ENCODE data around the gene IGFBP6. TPM values are rescaled to one million over a fixed set of nuclear protein-coding genes. Genes with fewer than 3 reads are reported as not detected.
A peak's percentile ranks its signal among the peaks of the same experiment; 100 is the strongest.

The IGFBP6 gene
- total RNA-seq, 3 donors from 2014 or later: 10.0 to 93.4 (median 27.1) TPM

GRCh38 chr12:53064613-53065436 lies 32.6 kb upstream of the IGFBP6 start:
- Histone ChIP-seq H3K4me3 (no peak overlapping the region), H3K4me1 (ENCODE audit: low read depth) (peaks cover 15% of the 10 kb centered on the region), H3K36me3 (ENCODE audit: low read depth) (no peaks in the 10 kb centered on the region), H3K9me3 (no peaks in the 10 kb centered on the region)
- intact Hi-C loops (cut with DNase I, micrococcal nuclease): loop anchor here (5.0 to 10.0 kb wide), 3 partner anchors 32 to 130 kb away; partner anchors contain the start of genes IGFBP6 (in 1 of the 2) and SOAT2 (in 1 of the 2)
- DNase-seq: peak in 1 of 3 donors; percentile 45
- no peak for TF ChIP-seq CTCF (IDR thresholded peaks at IDR 0.05)
- ATAC-seq: no peak

GRCh38 chr12:53065470-53065869 lies 32.0 kb upstream of the IGFBP6 start:
- ATAC-seq (no peak), DNase-seq (no peak)
- intact Hi-C loops (cut with DNase I, micrococcal nuclease): loop anchor here in 1 of 2 donors (5.0 to 10.0 kb wide), 2 partner anchors 37 to 129 kb away; partner anchors contain the start of gene SOAT2
- H3K36me3 ChIP-seq (ENCODE audit: low read depth): no peaks in the 10 kb centered on the region
- no peak for TF ChIP-seq CTCF (IDR thresholded peaks at IDR 0.05)
- H3K4me3 ChIP-seq: no peak overlapping the region
- H3K9me3 ChIP-seq: no peaks in the 10 kb centered on the region
- peaks cover 15% of the 10 kb centered on the region for H3K4me1 ChIP-seq (ENCODE audit: low read depth)

- Histone ChIP-seq H3K4me1 (ENCODE audit: low read depth) (peaks cover 11% of the 10 kb centered on the region), H3K9me3 (no peaks in the 10 kb centered on the region), H3K36me3 (ENCODE audit: low read depth) (no peaks in the 10 kb centered on the region), H3K4me3 (no peak overlapping the region)
- DNase-seq (peak; percentile 78 to 85 (median 81)), ATAC-seq (peak; percentile 74)
- TF ChIP-seq CTCF (IDR thresholded peaks at IDR 0.05): peak; percentile 79
- intact Hi-C loops (cut with DNase I, micrococcal nuclease): loop anchor here in 1 of 2 donors (5.0 to 10.0 kb wide), 2 partner anchors 36 to 129 kb away; partner anchors contain the start of gene SOAT2
These were observed 31.2 kb upstream of the IGFBP6 start for GRCh38 chr12:53065975-53066931.

- no peak for DNase-seq
- no peak overlapping the region for H3K4me3 ChIP-seq
- H3K4me1 ChIP-seq (ENCODE audit: low read depth): peaks cover 3% of the 10 kb centered on the region
- H3K36me3 ChIP-seq (ENCODE audit: low read depth): no peaks in the 10 kb centered on the region
- no peak for TF ChIP-seq CTCF (IDR thresholded peaks at IDR 0.05)
- intact Hi-C loops (cut with DNase I, micrococcal nuclease): loop anchor here in 1 of 2 donors (5.0 to 10.0 kb wide), 2 partner anchors 35 to 127 kb away; partner anchors contain the start of gene SOAT2
- no peak for ATAC-seq
- no peaks in the 10 kb centered on the region for H3K9me3 ChIP-seq
These were observed 30.1 kb upstream of the IGFBP6 start for GRCh38 chr12:53067074-53067992.
